Measurements from ENCODE around the gene CWC27. TPM values are rescaled to one million over a fixed set of nuclear protein-coding genes. Genes with fewer than 3 reads are reported as not detected.

The CWC27 gene
- total and polyA plus RNA-seq, 2 of the 13 experiments (the other 11 are each of a cell fraction or from before 2014, with no cell fraction given), result 21.1 to 25.7 TPM

DNA sequence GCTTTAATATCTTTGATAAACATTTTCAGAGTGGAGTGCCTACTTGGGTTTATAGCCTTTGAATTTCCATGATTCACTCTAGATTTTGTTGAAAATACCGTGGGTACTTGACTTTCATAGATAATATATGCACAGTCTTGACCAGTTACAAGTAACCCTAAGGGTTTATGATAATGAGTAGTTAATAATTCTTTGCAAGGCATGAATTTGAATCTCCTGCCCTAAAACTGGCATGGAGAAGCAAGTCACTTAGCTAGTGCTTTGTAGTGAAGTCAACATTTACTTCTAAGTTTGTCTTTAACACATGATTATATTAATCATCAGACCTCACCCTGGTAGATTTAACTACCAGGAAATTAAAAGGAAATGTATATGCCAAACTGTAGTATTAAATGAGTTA lies 115.8 kb downstream of the CWC27 start (continued):
- TF ChIP-seq, protein P1, sequence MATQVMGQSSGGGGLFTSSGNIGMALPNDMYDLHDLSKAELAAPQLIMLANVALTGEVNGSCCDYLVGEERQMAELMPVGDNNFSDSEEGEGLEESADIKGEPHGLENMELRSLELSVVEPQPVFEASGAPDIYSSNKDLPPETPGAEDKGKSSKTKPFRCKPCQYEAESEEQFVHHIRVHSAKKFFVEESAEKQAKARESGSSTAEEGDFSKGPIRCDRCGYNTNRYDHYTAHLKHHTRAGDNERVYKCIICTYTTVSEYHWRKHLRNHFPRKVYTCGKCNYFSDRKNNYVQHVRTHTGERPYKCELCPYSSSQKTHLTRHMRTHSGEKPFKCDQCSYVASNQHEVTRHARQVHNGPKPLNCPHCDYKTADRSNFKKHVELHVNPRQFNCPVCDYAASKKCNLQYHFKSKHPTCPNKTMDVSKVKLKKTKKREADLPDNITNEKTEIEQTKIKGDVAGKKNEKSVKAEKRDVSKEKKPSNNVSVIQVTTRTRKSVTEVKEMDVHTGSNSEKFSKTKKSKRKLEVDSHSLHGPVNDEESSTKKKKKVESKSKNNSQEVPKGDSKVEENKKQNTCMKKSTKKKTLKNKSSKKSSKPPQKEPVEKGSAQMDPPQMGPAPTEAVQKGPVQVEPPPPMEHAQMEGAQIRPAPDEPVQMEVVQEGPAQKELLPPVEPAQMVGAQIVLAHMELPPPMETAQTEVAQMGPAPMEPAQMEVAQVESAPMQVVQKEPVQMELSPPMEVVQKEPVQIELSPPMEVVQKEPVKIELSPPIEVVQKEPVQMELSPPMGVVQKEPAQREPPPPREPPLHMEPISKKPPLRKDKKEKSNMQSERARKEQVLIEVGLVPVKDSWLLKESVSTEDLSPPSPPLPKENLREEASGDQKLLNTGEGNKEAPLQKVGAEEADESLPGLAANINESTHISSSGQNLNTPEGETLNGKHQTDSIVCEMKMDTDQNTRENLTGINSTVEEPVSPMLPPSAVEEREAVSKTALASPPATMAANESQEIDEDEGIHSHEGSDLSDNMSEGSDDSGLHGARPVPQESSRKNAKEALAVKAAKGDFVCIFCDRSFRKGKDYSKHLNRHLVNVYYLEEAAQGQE (IDR thresholded peaks at IDR 0.05; ENCODE audit: borderline replicate concordance in 1 of 2, low read depth in 1 of 2, low read length in 2 of 2), result no peak
- TF ChIP-seq ATM (IDR thresholded peaks at IDR 0.05; ENCODE audit: borderline replicate concordance) (no peak), ZNF496 (CRISPR knock-in tag; IDR thresholded peaks at IDR 0.05; ENCODE audit: insufficient replicate concordance) (no peak), ATF1 (CRISPR knock-in tag; IDR thresholded peaks at IDR 0.05) (no peak), STAT5B (CRISPR knock-in tag; IDR thresholded peaks at IDR 0.05) (no peak)

DNA sequence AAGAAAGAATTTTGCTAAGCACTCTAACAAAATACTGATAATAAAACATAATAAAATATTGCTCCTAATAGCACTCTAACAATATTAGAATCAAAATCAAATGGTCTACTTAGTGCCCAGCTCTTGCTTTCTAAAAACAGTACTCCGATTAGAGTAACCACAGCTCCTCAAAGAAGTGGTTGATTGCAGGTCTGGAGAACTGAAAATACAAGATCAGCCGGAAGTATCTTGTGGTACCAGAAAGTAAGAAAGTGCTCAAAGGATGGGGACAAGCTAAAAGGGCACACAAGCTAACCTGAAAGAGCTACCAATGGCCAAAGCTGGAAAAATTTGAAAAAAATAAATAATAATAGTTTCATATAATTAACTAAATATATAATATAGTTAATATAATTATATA lies 119.2 kb downstream of the CWC27 start:
- Histone ChIP-seq H3K9ac (ENCODE audit: insufficient read depth, low read depth, low read length) (no peak overlapping the region), H3K27ac (ENCODE audit: extremely low read length, insufficient read depth, low read length) (no peak overlapping the region), H3K4me2 (ENCODE audit: low read depth, low read length) (no peak overlapping the region), H3K79me2 (ENCODE audit: insufficient read depth, low read length) (no peaks in the 10 kb centered on the region), H3K9me3 (ENCODE audit: low read length) (no peaks in the 10 kb centered on the region), H4K20me1 (ENCODE audit: insufficient read depth, low read length) (no peaks in the 10 kb centered on the region), H3K36me3 (replicated peaks in 1 of 2; ENCODE audit: control insufficient read depth in 1 of 2, insufficient read depth in 2 of 2, low read length in 2 of 2) (no peaks in the 10 kb centered on the region), H2AFZ (ENCODE audit: low read length) (no peak overlapping the region), H3K4me1 (ENCODE audit: insufficient read depth, low read length) (no peaks in the 10 kb centered on the region), H3K4me3 (replicated peaks in 1 of 3; ENCODE audit: insufficient read depth in 1 of 3, low read depth in 2 of 3, low read length in 3 of 3) (no peak overlapping the region), H3K27me3 (ENCODE audit: control insufficient read depth in 1 of 2, insufficient read depth in 2 of 2, low read length in 2 of 2) (no peaks in the 10 kb centered on the region; a peak in 1 of 5 replicates)
- DNase-seq (ENCODE audit: low spot score) (no peak), ATAC-seq (no peak), FAIRE-seq (no peak)
- in situ Hi-C loops (cut with HindIII; ENCODE audit: extremely low pct_ligation_motif_present, low pct_unique_long_range_greater_than_20kb), result no loop called here
- POLR2A ChIA-PET, result no interaction called here
- BruUV-seq (replicated peaks), result no TSS peak
- intact Hi-C loops (cut with micrococcal nuclease; ENCODE audit: unreplicated experiment), result no loop called here
- CTCF ChIA-PET (ENCODE audit: low intra/inter-chr PET ratio, low total read pairs), result no interaction called here
- 97% methylated on average over 2 of the region's 2 CpGs for WGBS (ENCODE audit: low lambda C conversion rate)
- TF ChIP-seq ZNF792 (CRISPR knock-in tag; IDR thresholded peaks at IDR 0.05) (no peak), ZNF782 (CRISPR knock-in tag; IDR thresholded peaks at IDR 0.05; ENCODE audit: borderline replicate concordance) (no peak), POLR2A (IDR thresholded peaks at IDR 0.05; ENCODE audit: insufficient read depth in 1 of 2, low read depth in 2 of 2, low read length in 2 of 2) (no peak), ZNF629 (CRISPR knock-in tag; conservative IDR thresholded peaks at IDR 0.05) (no peak), KAT7 (CRISPR knock-in tag; IDR thresholded peaks at IDR 0.05; ENCODE audit: borderline replicate concordance) (no peak), TGIF2 (CRISPR knock-in tag; IDR thresholded peaks at IDR 0.05) (no peak), IRF2 (CRISPR knock-in tag; IDR thresholded peaks at IDR 0.05) (no peak), HNRNPK (IDR thresholded peaks at IDR 0.05; ENCODE audit: low read depth, low read length, poor library complexity, severe bottlenecking) (no peak), ZNF292 (CRISPR knock-in tag; IDR thresholded peaks at IDR 0.05; ENCODE audit: borderline replicate concordance, low read depth) (no peak), ZNF644 (CRISPR knock-in tag; IDR thresholded peaks at IDR 0.05; ENCODE audit: low read depth) (no peak), ZNF562 (CRISPR knock-in tag; IDR thresholded peaks at IDR 0.05; ENCODE audit: borderline replicate concordance) (no peak), MEF2D (CRISPR knock-in tag; IDR thresholded peaks at IDR 0.05) (no peak), ZNF180 (CRISPR knock-in tag; IDR thresholded peaks at IDR 0.05; ENCODE audit: borderline replicate concordance, low read depth) (no peak), SRSF4 (IDR thresholded peaks at IDR 0.05; ENCODE audit: low read depth, low read length, poor library complexity, severe bottlenecking) (no peak)
- TF ChIP-seq, protein P2, sequence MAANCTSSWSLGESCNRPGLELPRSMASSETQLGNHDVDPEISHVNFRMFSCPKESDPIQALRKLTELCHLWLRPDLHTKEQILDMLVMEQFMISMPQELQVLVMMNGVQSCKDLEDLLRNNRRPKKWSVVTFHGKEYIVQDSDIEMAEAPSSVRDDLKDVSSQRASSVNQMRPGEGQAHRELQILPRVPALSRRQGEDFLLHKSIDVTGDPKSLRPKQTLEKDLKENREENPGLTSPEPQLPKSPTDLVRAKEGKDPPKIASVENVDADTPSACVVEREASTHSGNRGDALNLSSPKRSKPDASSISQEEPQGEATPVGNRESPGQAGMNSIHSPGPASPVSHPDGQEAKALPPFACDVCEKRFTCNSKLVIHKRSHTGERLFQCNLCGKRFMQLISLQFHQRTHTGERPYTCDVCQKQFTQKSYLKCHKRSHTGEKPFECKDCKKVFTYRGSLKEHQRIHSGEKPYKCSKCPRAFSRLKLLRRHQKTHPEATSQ (CRISPR knock-in tag; IDR thresholded peaks at IDR 0.05; ENCODE audit: borderline replicate concordance), result no peak
